Fibroblast of lung (primary cell): ENCODE measurements around the gene FUT8. TPM values are rescaled to one million over a fixed set of nuclear protein-coding genes. Genes with fewer than 3 reads are reported as not detected.
A peak's percentile ranks its signal among the peaks of the same experiment; 100 is the strongest.

ENCODE experiments used
- DNase-seq, 2 donors: peaks; one replicate each; pipeline versions ENCODE4 v3.0.0 to v3.0.0-alpha.2; 2010; ENCODE audit warnings: low read depth in 2 of 2
- H2AFZ ChIP-seq: 2 replicates; pipeline ENCODE4 v1.5.1; 2012; ENCODE audit warnings: low read length, control low read depth, inconsistent platforms
- H3K27ac ChIP-seq: 2 replicates; pipeline ENCODE4 v1.5.1; 2011; ENCODE audit warnings: low read length, control low read depth; ENCODE audit not compliant: insufficient read depth
- H3K27me3 ChIP-seq: 2 replicates; pipeline ENCODE4 v1.5.1; 2011; ENCODE audit warnings: mild to moderate bottlenecking, low read length; ENCODE audit not compliant: control insufficient read depth, insufficient read depth
- H3K36me3 ChIP-seq: 2 replicates; pipeline ENCODE4 v1.5.1; 2011; ENCODE audit warnings: low read length; ENCODE audit not compliant: control insufficient read depth, insufficient read depth
- H3K4me1 ChIP-seq: 2 replicates; pipeline ENCODE4 v1.5.1; 2011; ENCODE audit warnings: low read length; ENCODE audit not compliant: control insufficient read depth, insufficient read depth; ENCODE audit errors: extremely low read depth
- H3K4me2 ChIP-seq: 2 replicates; pipeline ENCODE4 v1.5.1; 2011; ENCODE audit warnings: low read length, control low read depth; ENCODE audit not compliant: insufficient read depth; ENCODE audit errors: extremely low read depth
- H3K4me3 ChIP-seq, 4 experiments: fragments of 200-600 bp in 1 of 4; sonication (generic) in 1 of 4; replicated peaks in 1 of 4; 2 replicates each; pipeline ENCODE4 v1.5.1; 2011 to 2016; ENCODE audit warnings: low read length in 4 of 4, low read depth in 3 of 4, mild to moderate bottlenecking in 3 of 4, control low read depth in 2 of 4, inconsistent platforms in 1 of 4, mixed read lengths in 1 of 4; ENCODE audit not compliant: insufficient read depth in 1 of 4; ENCODE audit errors: control extremely low read depth in 1 of 4
- H3K79me2 ChIP-seq: 2 replicates; pipeline ENCODE4 v1.5.1; 2012; ENCODE audit warnings: mild to moderate bottlenecking, low read length, inconsistent platforms; ENCODE audit not compliant: control insufficient read depth, insufficient read depth
- H3K9ac ChIP-seq: 2 replicates; pipeline ENCODE4 v1.5.1; 2011; ENCODE audit warnings: mild to moderate bottlenecking, low read length, control low read depth; ENCODE audit not compliant: insufficient read depth
- H3K9me3 ChIP-seq: 2 replicates; pipeline ENCODE4 v1.5.1; 2012; ENCODE audit warnings: low read depth, low read length; ENCODE audit not compliant: control insufficient read depth, insufficient read depth
- H4K20me1 ChIP-seq: 2 replicates; pipeline ENCODE4 v1.5.1; 2011; ENCODE audit warnings: low read length; ENCODE audit not compliant: control insufficient read depth, insufficient read depth; ENCODE audit errors: extremely low read depth
- CTCF ChIP-seq, 2 donors: IDR thresholded peaks in 1 of 2; conservative IDR thresholded peaks in 1 of 2; 1 replicate in 1 of 2; 2 replicates in 1 of 2; pipeline ENCODE4 v1.5.1; 2011 to 2012; ENCODE audit warnings: low read length in 2 of 2, control low read depth in 1 of 2, inconsistent platforms in 1 of 2, low read depth in 1 of 2, mild to moderate bottlenecking in 1 of 2
- EZH2 ChIP-seq: IDR thresholded peaks from 2 replicates; pipeline ENCODE4 v1.5.1; 2012; ENCODE audit warnings: low read length, control low read depth, mild to moderate bottlenecking; ENCODE audit errors: missing control alignments
- polyA plus RNA-seq, 2 donors: library from polyadenylated mRNA; depleted of rRNA in 1 of 2; stranded (reverse) in 1 of 2; unstranded in 1 of 2; fragments of >200 nt; gene quantifications; 2 replicates each; pipeline ENCODE4 v1.2.1, GENCODE V29; 2011 to 2012; ENCODE audit warnings: missing spikeins in 1 of 2
- total RNA-seq: library from RNA; depleted of rRNA; stranded (reverse); fragments of >200 nt; gene quantifications from 2 replicates; pipeline ENCODE4 v1.2.1, GENCODE V29; 2014

The FUT8 gene
- total and polyA plus RNA-seq, 2 donors (not counting 1 experiment from before 2014, with no cell fraction given): 51.4 to 95.8 TPM

- no peak overlapping the region for H3K4me2 ChIP-seq
- TF ChIP-seq CTCF (conservative IDR thresholded peaks at IDR 0.05 in 1 of 2, IDR thresholded peaks at IDR 0.05 in 1 of 2; ENCODE audit: low read depth in 1 of 2, low read length in 2 of 2): no peak
- no peak for TF ChIP-seq EZH2
- DNase-seq: no peak
- H3K79me2 ChIP-seq: no peaks in the 10 kb centered on the region
- H3K27ac ChIP-seq: no peak overlapping the region
- no peaks in the 10 kb centered on the region for H4K20me1 ChIP-seq
- H2AFZ ChIP-seq: no peak overlapping the region
- H3K4me1 ChIP-seq: no peaks in the 10 kb centered on the region
- H3K9ac ChIP-seq: no peak overlapping the region
- H3K9me3 ChIP-seq: no peaks in the 10 kb centered on the region
- H3K27me3 ChIP-seq: no peaks in the 10 kb centered on the region
- no peak overlapping the region for H3K4me3 ChIP-seq
- H3K36me3 ChIP-seq: no peaks in the 10 kb centered on the region
Measured at GRCh38 chr14:65456247-65456646, 43.7 kb downstream of the FUT8 start.

GRCh38 chr14:65461730-65462129, 49.2 kb downstream of the FUT8 start:
- Histone ChIP-seq H3K36me3 (no peaks in the 10 kb centered on the region), H3K27me3 (no peaks in the 10 kb centered on the region), H3K4me1 (no peaks in the 10 kb centered on the region), H3K4me2 (no peak overlapping the region), H3K27ac (no peak overlapping the region), H3K79me2 (no peaks in the 10 kb centered on the region), H4K20me1 (no peaks in the 10 kb centered on the region), H2AFZ (no peak overlapping the region), H3K9ac (no peak overlapping the region), H3K4me3 (no peak overlapping the region), H3K9me3 (no peaks in the 10 kb centered on the region)
- no peak for TF ChIP-seq CTCF (conservative IDR thresholded peaks at IDR 0.05 in 1 of 2, IDR thresholded peaks at IDR 0.05 in 1 of 2; ENCODE audit: low read depth in 1 of 2, low read length in 2 of 2)
- no peak for TF ChIP-seq EZH2
- DNase-seq: peak; percentile 18 to 30

- no peak overlapping the region for H2AFZ ChIP-seq
- no peaks in the 10 kb centered on the region for H3K9me3 ChIP-seq
- TF ChIP-seq EZH2 (no peak), CTCF (conservative IDR thresholded peaks at IDR 0.05 in 1 of 2, IDR thresholded peaks at IDR 0.05 in 1 of 2; ENCODE audit: low read depth in 1 of 2, low read length in 2 of 2) (no peak)
- no peaks in the 10 kb centered on the region for H3K36me3 ChIP-seq
- peak; percentile 11 to 91 for DNase-seq
- H3K4me3 ChIP-seq: no peak overlapping the region
- no peaks in the 10 kb centered on the region for H3K27me3 ChIP-seq
- no peak overlapping the region for H3K4me2 ChIP-seq
- no peaks in the 10 kb centered on the region for H4K20me1 ChIP-seq
- H3K4me1 ChIP-seq: no peaks in the 10 kb centered on the region
- no peak overlapping the region for H3K9ac ChIP-seq
- no peaks in the 10 kb centered on the region for H3K79me2 ChIP-seq
- no peak overlapping the region for H3K27ac ChIP-seq
Measured at GRCh38 chr14:65462411-65462810, 49.9 kb downstream of the FUT8 start.
